Activated CD4-positive, alpha-beta T cell treated with anti-CD3 and anti-CD28 coated beads, Interleukin-2, Interleukin-6, amounts not matched to agents 100 ng/mL and 50 ng/mL, durations not matched to agents 16 hours and 8 hours (primary cell): Measurements from ENCODE around the gene PCAT6.
"Not testable (repeated sequence)": the region's sequence is repeated elsewhere in the genome, so short reads cannot be mapped to it uniquely, and the experiment has no call there.

ENCODE experiments used
- DNase-seq: peaks from one replicate; pipeline ENCODE4 v3.0.0-alpha.2; 2020

The PCAT6 gene

GRCh38 chr1:202810615-202811295, at the start of gene PCAT6:
PCAT6 (plus strand) TSS chr1:202810954.
- DNase-seq = peak; percentile 92

GRCh38 chr1:202762019-202762418, 48.7 kb upstream of the PCAT6 start:
- DNase-seq = no peak

DNA sequence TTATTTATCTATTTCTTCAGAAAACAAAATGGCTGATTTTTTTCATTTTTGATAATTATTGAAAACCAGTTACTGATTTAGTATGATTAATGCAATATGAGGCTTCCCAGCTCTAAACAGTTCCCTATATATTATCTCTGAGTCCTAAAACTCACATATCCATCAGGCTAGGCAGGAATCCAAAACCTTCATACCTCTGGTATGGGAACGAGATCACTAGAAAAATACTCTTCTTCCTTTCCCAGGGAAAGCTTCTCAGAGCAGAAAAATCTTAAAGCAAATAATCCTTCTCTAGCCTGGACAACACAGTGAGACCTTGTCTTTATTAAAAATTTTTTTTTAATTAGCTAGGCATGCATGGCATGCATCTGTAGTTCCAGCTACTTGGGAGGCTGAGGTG, 45.0 kb upstream of the PCAT6 start:
- DNase-seq = no peak

DNA sequence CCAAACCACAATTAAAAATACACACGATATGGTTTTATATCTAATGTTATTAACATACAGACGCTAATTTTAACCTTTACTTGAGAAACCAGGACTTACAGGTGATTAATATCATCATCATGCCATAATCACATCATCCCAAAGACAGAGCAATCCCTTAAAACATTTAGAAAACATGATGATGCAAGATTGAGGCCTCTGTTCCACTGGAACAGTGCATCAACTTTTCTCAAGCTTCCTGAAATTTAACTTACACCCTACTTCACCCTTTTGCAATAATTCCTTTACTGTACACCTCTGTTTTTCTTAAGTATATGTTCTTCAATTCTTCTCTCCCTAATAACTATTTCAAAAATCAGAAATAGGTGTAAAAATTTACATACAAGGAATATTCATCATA, 40.6 kb upstream of the PCAT6 start:
- no peak for DNase-seq

GRCh38 chr1:202781180-202781579, 29.6 kb upstream of the PCAT6 start:
- DNase-seq = no peak

GRCh38 chr1:202786804-202787203, 23.9 kb upstream of the PCAT6 start:
- DNase-seq = no peak

DNA sequence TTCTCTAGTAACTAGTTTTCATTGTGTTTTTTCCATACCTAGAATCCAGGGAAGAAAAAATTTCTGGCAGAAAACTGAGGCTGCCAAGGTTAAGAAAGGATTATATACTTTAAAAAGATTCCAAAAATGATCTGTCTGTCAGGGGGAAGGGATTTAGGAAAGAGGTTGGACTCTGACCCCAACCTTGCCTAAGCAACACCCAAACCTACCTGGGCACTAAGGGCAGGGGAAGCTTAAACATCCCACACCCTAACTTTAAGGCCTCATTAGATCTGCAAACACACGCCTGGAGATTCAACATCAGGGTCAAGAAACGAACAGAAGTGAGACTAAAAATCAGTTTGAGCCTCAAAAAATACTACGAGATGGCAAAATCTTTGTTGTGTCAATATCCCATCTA, 22.0 kb upstream of the PCAT6 start:
- DNase-seq = no peak

DNA sequence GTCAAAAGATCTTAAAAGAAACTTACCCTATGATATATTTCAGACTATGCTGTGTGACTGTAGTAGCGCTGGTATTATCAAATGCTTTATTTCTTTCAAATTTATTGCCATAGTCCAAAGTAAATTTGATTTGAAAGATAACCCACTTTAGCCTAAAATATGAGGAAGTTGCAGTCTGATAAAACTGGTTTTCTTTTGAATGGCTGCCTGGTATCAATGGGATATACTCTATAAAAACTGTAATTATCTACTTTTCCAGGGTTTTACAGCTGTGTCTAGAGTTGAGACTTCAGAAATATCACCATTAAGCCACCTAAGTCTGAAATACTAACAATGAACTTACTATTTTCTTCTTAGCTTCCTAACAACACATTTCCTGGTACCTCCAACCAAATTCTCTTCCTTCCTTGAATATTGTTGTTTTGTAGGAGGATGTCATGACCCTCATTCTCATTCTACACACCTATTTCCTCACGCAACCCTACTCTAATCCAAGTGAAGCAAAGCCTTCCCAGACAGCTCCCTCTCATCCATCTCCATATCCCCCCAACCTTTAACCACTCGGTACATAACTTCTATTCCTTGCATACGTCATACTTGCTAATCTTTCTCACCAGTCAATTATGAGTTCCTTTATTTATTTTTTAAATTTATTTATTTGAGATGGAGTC, 19.5 kb upstream of the PCAT6 start:
- DNase-seq = no peak

GRCh38 chr1:202794051-202794740, 16.6 kb upstream of the PCAT6 start:
- no peak for DNase-seq

DNA sequence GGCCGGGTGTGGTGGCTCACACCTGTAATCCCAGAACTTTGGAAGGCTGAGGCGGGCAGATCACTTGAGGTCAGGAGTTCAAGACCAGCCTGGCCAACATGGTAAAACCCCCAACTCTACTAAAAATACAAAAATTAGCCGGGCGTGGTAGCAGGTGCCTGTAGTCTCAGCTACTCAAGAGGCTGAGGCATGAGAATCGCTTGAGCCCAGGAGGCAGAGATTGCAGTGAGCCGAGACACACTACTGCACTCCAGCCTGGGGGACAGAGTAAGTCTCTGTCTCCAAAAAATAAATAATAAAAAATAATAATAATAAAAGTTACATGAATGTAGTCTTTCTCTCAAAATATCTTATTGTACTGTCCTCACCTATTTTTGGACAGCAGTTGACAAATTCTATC, 15.8 kb upstream of the PCAT6 start:
- DNase-seq = not testable (repeated sequence)

DNA sequence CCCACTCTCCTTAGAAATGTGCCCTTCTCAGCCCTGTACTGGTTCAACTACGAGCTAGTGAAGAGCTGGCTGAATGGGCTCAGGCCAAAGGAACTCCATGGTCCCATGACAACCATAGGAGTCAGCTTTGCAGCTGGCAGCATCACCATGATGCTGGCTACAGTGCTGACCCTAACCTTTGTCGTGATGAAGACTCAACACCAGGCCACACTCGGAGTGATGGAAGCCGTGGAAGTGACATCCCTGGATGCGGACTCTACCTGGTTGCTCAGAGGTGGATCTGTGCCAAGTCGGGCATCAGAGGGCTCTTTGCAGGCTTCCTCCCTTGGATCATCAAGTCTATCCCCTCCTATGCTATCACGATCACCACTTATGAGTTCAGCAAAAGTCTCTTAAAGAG, 14.1 kb upstream of the PCAT6 start:
- no peak for DNase-seq

- DNase-seq = peak; percentile 21
Measured at GRCh38 chr1:202798260-202798659, 12.5 kb upstream of the PCAT6 start.

GRCh38 chr1:202798792-202799331, 11.9 kb upstream of the PCAT6 start:
- no peak for DNase-seq

DNA sequence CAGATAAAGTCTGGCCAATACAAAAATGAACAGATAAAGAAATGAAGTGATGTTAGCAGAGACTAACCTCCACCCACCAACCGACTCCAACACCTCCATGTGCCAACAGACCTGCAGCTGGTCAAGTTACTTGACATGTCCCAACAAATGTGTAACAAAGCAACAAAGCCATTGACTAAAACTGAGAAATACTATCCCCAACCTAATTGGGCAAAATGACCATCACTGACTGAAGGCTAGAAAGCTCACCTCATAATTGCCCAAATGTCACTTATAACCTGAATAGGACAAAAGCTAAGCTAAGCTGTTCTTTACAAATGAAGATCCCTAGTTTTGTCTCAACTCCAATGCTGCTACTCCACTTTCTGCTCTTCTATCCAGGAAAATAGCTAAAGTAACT, 10.0 kb upstream of the PCAT6 start:
- no peak for DNase-seq

DNA sequence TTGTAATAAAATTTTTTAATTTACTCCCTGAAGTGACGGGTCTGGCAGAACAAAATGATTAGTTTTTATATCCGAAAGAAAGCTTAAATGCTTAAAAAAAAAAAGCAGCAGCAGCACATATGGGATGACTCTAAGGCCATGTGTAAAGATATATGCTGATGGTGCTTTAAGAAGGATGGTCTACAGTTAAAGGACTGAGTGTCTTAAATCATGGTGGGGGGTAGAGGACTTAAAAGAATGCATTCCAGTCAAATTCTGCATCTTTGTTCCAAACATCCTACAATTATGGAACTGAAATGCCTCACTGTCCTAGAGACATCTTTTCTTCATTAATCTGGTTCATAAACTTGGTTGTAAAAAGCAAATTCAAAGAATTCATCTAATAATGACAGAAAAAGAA, 9.6 kb upstream of the PCAT6 start:
- DNase-seq = no peak

GRCh38 chr1:202802034-202802433, 8.7 kb upstream of the PCAT6 start:
- DNase-seq = no peak

DNA sequence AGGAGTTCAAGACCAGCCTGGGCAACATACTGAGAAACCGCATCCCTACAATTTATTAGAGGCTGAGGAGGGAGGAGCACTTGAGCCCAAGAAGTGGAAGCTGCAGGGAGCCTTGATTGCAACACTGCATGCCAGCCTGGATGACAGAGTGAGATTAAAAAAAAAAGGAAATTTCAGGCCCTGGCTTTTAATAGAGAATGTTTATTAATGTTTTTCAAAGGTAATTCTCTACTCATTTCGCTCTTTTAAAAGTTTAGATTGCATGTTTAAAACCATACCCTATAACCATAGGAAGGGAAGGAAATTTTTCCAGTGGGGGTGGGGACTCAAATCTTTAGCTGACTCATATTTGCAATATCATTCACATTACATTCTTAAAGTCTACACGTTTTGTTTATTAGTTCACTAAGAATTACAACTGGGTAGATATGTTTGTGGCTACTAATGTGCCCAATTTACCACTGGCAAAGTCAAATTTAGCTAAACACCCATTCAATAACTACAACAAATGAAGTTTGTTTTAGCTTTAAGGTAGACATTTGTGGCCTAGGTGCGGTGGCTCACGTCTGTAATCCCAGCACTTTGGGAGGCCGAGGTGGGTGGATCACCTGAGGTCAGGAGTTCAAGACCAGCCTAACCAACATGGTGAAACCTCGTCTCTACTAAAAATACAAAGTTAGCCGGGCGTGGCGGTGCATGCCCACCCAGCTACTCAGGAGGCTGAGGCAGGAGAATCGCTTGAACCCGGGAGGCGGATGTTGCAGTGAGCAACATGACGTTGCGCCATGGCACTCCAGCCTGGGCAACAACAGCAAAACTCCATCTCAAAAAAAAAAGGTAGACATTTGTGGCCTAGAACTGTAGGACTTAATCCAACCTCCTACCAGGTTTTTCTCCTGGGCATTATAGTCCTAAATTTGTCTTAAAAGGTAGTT, 7.5 kb upstream of the PCAT6 start:
- DNase-seq = no peak

- no peak for DNase-seq
Measured at GRCh38 chr1:202804126-202804525, 6.6 kb upstream of the PCAT6 start.

DNA sequence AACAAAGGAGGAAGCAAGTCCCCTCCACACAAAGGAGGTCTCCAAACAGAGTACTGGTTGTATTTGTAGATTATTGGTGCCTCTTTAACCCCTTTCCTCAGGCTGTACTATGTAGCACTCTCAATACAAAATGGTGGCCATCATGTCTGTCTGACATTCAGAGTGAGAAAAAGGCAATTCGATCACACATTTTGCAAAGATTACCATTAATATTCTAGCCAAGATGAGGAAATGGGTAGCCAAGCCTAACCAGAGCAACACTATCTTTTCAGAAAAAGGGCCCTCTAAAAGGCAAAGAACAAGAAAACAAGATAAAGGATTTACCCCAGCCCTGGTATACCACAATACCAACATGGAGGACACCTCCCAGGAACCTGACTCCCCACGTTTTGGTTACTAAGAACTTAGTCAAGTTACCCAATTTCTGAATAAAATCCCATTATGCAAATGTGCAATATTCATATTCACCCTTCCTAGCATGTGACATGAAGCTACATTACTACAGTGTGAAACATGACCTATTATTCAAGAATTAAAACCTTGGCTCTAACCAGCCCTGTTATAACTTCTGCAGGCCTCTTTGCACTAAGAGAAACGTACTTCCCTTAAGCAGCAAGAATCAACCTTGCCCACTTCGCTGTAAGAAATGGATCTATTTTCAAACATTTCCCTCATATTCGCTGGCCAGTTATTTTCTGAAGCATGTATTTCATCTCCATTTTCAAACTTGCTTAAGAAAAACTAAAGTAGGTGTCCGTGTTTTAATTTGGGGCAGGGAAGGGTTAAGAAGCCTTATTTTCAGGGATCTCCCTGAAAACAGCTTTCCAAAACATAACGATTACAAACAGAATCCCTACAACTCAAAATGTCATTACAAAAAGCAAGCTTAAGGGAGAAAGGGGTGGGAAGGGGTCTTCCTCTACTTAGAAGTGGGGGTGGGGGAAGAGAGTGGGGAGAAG, 4.6 kb upstream of the PCAT6 start:
- DNase-seq = peak; percentile 37

GRCh38 chr1:202806845-202807450, 3.8 kb upstream of the PCAT6 start:
- DNase-seq = peak; percentile 52

DNA sequence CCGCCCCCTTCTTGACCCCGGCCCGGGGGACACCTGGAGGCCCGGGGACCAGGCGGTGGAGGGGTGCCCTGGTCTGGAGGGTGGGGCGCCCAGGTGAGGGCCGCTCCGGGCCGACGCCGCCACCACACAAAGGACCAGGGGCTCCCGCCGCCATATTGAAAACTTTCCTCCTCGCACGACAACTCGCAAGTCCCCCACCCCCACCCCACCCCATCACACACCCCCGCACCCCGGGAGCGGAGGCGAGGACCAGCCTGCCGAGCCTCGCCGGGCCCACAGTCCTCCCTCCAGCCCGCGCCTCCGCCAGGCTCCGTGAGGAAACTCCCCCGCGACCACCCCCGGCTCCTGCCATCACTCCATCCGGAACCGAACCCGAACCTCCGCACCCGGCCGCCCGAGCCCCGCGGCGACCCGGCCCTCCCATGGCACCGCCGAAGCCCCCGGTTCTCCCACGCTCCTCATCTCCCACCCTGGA, 3.3 kb upstream of the PCAT6 start:
- DNase-seq = peak; percentile 57
